Chondrocyte (in vitro differentiated cells): ENCODE data around the gene ING4. TPM values are rescaled to one million over a fixed set of nuclear protein-coding genes. Genes with fewer than 3 reads are reported as not detected.

Experiments used
- DNase-seq: peaks from one replicate; pipeline ENCODE4 v3.0.0; 2021; ENCODE audit warnings: mixed read lengths, low spot score
- H3K27ac Mint-ChIP-seq: one replicate; pipeline ENCODE4 v1.8.0; 2021; ENCODE audit warnings: mild to moderate bottlenecking, moderate library complexity, mixed read lengths; ENCODE audit not compliant: unreplicated experiment
- H3K27me3 Mint-ChIP-seq: 2 replicates; pipeline ENCODE4 v1.8.0; 2021; ENCODE audit warnings: low read depth, mixed read lengths
- H3K36me3 Mint-ChIP-seq: 2 replicates; pipeline ENCODE4 v1.8.0; 2021; ENCODE audit warnings: low read depth, mixed read lengths
- H3K4me1 Mint-ChIP-seq: 2 replicates; pipeline ENCODE4 v1.8.0; 2021; ENCODE audit warnings: low read depth, mild to moderate bottlenecking, mixed read lengths
- H3K4me3 Mint-ChIP-seq: one replicate; pipeline ENCODE4 v1.8.0; 2021; ENCODE audit warnings: mild to moderate bottlenecking, moderate library complexity, mixed read lengths; ENCODE audit not compliant: unreplicated experiment
- H3K9me3 Mint-ChIP-seq: 2 replicates; pipeline ENCODE4 v1.8.0; 2021; ENCODE audit warnings: low read depth, mixed read lengths
- CTCF ChIP-seq: fragments of 200-600 bp; sonication (generic); IDR thresholded peaks from 2 replicates; pipeline ENCODE4 v1.5.0; 2021; ENCODE audit warnings: antibody characterized with exemption, mild to moderate bottlenecking, moderate library complexity
- total RNA-seq: library from RNA; stranded (reverse); gene quantifications from 3 replicates; pipeline ENCODE4 v1.2.1, GENCODE V29; 2021

The ING4 gene
- total RNA-seq, 1 donor from 2014 or later, result 37.5 TPM

GRCh38 chr12:6692888-6693287 lies 30.0 kb upstream of the ING4 start:
- Mint-ChIP-seq H3K4me3 (no peak overlapping the region), H3K27ac (no peak overlapping the region), H3K36me3 (peaks cover 3% of the 10 kb centered on the region), H3K27me3 (no peaks in the 10 kb centered on the region), H3K9me3 (no peaks in the 10 kb centered on the region), H3K4me1 (peaks cover 17% of the 10 kb centered on the region)
- no peak for TF ChIP-seq CTCF
- DNase-seq, result no peak

- DNase-seq, result no peak
- no peaks in the 10 kb centered on the region for H3K27me3 Mint-ChIP-seq
- no peak overlapping the region for H3K4me3 Mint-ChIP-seq
- H3K27ac Mint-ChIP-seq, result no peak overlapping the region
- H3K36me3 Mint-ChIP-seq, result peaks cover 3% of the 10 kb centered on the region
- no peaks in the 10 kb centered on the region for H3K9me3 Mint-ChIP-seq
- peaks cover 31% of the 10 kb centered on the region for H3K4me1 Mint-ChIP-seq
- no peak for TF ChIP-seq CTCF
Observed at GRCh38 chr12:6691473-6691872, 28.6 kb upstream of the ING4 start.

GRCh38 chr12:6688999-6689882 lies 26.3 kb upstream of the ING4 start, which contains the start of gene ZNF384:
ZNF384 (minus strand) TSS chr12:6689375; CDS start chr12:6679520, 9,855 bp downstream.
- Mint-ChIP-seq H3K4me3 (peak within 1 kb of the TSS; percentile 89), H3K9me3 (no peaks in the 10 kb centered on the region)

GRCh38 chr12:6688543-6688998 lies 25.7 kb upstream of the ING4 start:
- no peaks in the 10 kb centered on the region for H3K36me3 Mint-ChIP-seq
- peak overlapping the region; percentile 94 for H3K27ac Mint-ChIP-seq
- no peaks in the 10 kb centered on the region for H3K27me3 Mint-ChIP-seq
- peak overlapping the region; percentile 89 for H3K4me3 Mint-ChIP-seq
- DNase-seq, result no peak
- H3K4me1 Mint-ChIP-seq, result peaks cover 46% of the 10 kb centered on the region
- no peaks in the 10 kb centered on the region for H3K9me3 Mint-ChIP-seq
- no peak for TF ChIP-seq CTCF

More at GRCh38 chr12:6688999-6689882, 26.3 kb upstream of the ING4 start, which contains the start of gene ZNF384:
- H3K27ac Mint-ChIP-seq, result peak within 1 kb of the TSS; percentile 94
- no peaks in the 10 kb centered on the region for H3K27me3 Mint-ChIP-seq
- H3K36me3 Mint-ChIP-seq, result no peaks in the 10 kb centered on the region
- TF ChIP-seq CTCF, result peak; percentile 22
- H3K4me1 Mint-ChIP-seq, result peaks cover 46% of the 10 kb centered on the region
- peak; percentile 96 for DNase-seq

GRCh38 chr12:6685814-6686213 lies 22.9 kb upstream of the ING4 start:
- TF ChIP-seq CTCF, result no peak
- no peak for DNase-seq
- Mint-ChIP-seq H3K27me3 (no peaks in the 10 kb centered on the region), H3K36me3 (no peaks in the 10 kb centered on the region), H3K4me1 (peaks cover 48% of the 10 kb centered on the region), H3K4me3 (no peak overlapping the region), H3K27ac (no peak overlapping the region), H3K9me3 (no peaks in the 10 kb centered on the region)
